H1 (cell line): ENCODE measurements around the gene SCN8A. TPM values are rescaled to one million over a fixed set of nuclear protein-coding genes. Genes with fewer than 3 reads are reported as not detected.

ENCODE experiments used
- CTCF ChIA-PET: fragments of 300-600 bp; sonication (Branson Sonifier 250); formaldehyde crosslinking; loops from one replicate; lab custom pipeline; 2021; ENCODE audit not compliant: partially characterized antibody; lab: Charles Lee
- POLR2A ChIA-PET: fragments of 300-600 bp; sonication (Branson Sonifier 250); formaldehyde crosslinking; loops from one replicate; lab custom pipeline; 2021; ENCODE audit warnings: inconsistent platforms; ENCODE audit not compliant: partially characterized antibody; lab: Charles Lee
- DNase-seq, 2 experiments: peaks; one replicate each; pipeline versions ENCODE4 v3.0.0 to v3.0.0-alpha.2; 2010 to 2022; ENCODE audit warnings: low spot score in 2 of 2, low read depth in 1 of 2, mixed read lengths in 1 of 2
- FAIRE-seq: peaks from 2 replicates; lab custom pipeline; 2011; peaks lifted over from hg19 to GRCh38; lab: Jason Lieb, UNC
- H2AFZ ChIP-seq: 2 replicates; pipeline ENCODE4 v1.8.1; 2012; ENCODE audit warnings: low read length, inconsistent platforms
- H2AK5ac ChIP-seq: 2 replicates; pipeline ENCODE4 v1.6.1; 2013; ENCODE audit warnings: low read depth, low read length
- H2BK120ac ChIP-seq: replicated peaks from 2 replicates; pipeline ENCODE3; 2013; ENCODE audit warnings: low read depth, low read length, inconsistent platforms
- H2BK12ac ChIP-seq: 2 replicates; pipeline ENCODE4 v1.6.1; 2013; ENCODE audit warnings: low read depth, low read length
- H2BK15ac ChIP-seq: 2 replicates; pipeline ENCODE4 v1.6.1; 2013; ENCODE audit warnings: low read length
- H2BK20ac ChIP-seq: 2 replicates; pipeline ENCODE4 v1.6.1; 2013; ENCODE audit warnings: low read length
- H2BK5ac ChIP-seq: 2 replicates; pipeline ENCODE4 v1.6.1; 2013; ENCODE audit warnings: low read depth, low read length
- H3K14ac ChIP-seq: 2 replicates; pipeline ENCODE4 v1.6.1; 2013; ENCODE audit warnings: inconsistent platforms; ENCODE audit not compliant: insufficient read length
- H3K18ac ChIP-seq: 2 replicates; pipeline ENCODE4 v1.6.1; 2013; ENCODE audit warnings: low read length; ENCODE audit errors: extremely low read depth
- H3K23ac ChIP-seq: 2 replicates; pipeline ENCODE4 v1.6.1; 2013; ENCODE audit warnings: inconsistent platforms; ENCODE audit not compliant: insufficient read length
- H3K23me2 ChIP-seq: 2 replicates; pipeline ENCODE4 v1.6.1; 2013; ENCODE audit warnings: low read depth, low read length
- H3K27ac ChIP-seq: 2 replicates; pipeline ENCODE4 v1.6.1; 2011; ENCODE audit warnings: low read depth, low read length, inconsistent platforms
- H3K27me3 ChIP-seq, 4 experiments: replicated peaks in 1 of 4; 1 replicate in 1 of 4; 2 replicates in 3 of 4; pipeline versions ENCODE4 v1.6.1 to v1.8.1; 2011 to 2013; ENCODE audit warnings: low read length in 3 of 4, mild to moderate bottlenecking in 3 of 4, inconsistent platforms in 2 of 4, mixed read lengths in 2 of 4, moderate library complexity in 1 of 4; ENCODE audit not compliant: control insufficient read depth in 3 of 4, insufficient read depth in 3 of 4; ENCODE audit errors: extremely low read depth in 1 of 4
- H3K36me3 ChIP-seq, 4 experiments: 2 replicates each; pipeline versions ENCODE4 v1.6.1 to v1.8.1; 2011 to 2013; ENCODE audit warnings: mild to moderate bottlenecking in 4 of 4, low read length in 3 of 4, moderate library complexity in 2 of 4, control low read depth in 1 of 4, inconsistent platforms in 1 of 4; ENCODE audit not compliant: insufficient read depth in 4 of 4, control insufficient read depth in 2 of 4
- H3K4ac ChIP-seq: replicated peaks from 2 replicates; pipeline ENCODE3; 2013; ENCODE audit warnings: low read length, low read depth, mixed read lengths, inconsistent platforms; ENCODE audit not compliant: insufficient read length
- H3K4me1 ChIP-seq, 4 experiments: replicated peaks in 1 of 4; 1 replicate in 1 of 4; 2 replicates in 3 of 4; pipeline versions ENCODE4 v1.6.1 to v1.8.1; 2011 to 2013; ENCODE audit warnings: low read length in 3 of 4, inconsistent platforms in 2 of 4, mixed read lengths in 1 of 4; ENCODE audit not compliant: insufficient read depth in 4 of 4, control insufficient read depth in 3 of 4
- H3K4me2 ChIP-seq, 2 experiments: 2 replicates each; pipeline versions ENCODE4 v1.6.1 to v1.8.1; 2011 to 2013; ENCODE audit warnings: low read depth in 2 of 2, low read length in 2 of 2, control low read depth in 1 of 2, inconsistent platforms in 1 of 2, mild to moderate bottlenecking in 1 of 2; ENCODE audit not compliant: insufficient read depth in 1 of 2
- H3K4me3 ChIP-seq, 4 experiments: fragments of 200-600, 300-600 bp in 1 of 4; sonication (generic), shearing (Covaris generic), sonication (Bioruptor Twin) in 1 of 4; 2 replicates each; pipeline versions ENCODE4 v1.5.1 to v1.8.1; 2011 to 2016; ENCODE audit warnings: low read length in 4 of 4, low read depth in 3 of 4, control low read depth in 2 of 4, inconsistent platforms in 2 of 4, mild to moderate bottlenecking in 2 of 4, mixed read lengths in 1 of 4, moderate library complexity in 1 of 4; ENCODE audit not compliant: insufficient read depth in 2 of 4; ENCODE audit errors: extremely low read depth in 1 of 4
- H3K56ac ChIP-seq: replicated peaks from 2 replicates; pipeline ENCODE3; 2013; ENCODE audit warnings: low read depth, mild to moderate bottlenecking, mixed read lengths, low read length, inconsistent platforms; ENCODE audit not compliant: insufficient read length
- H3K79me1 ChIP-seq: 2 replicates; pipeline ENCODE4 v1.6.1; 2013; ENCODE audit warnings: low read depth, low read length, control low read depth
- H3K79me2 ChIP-seq, 2 experiments: 2 replicates each; pipeline versions ENCODE4 v1.6.1 to v1.8.1; 2012 to 2013; ENCODE audit warnings: low read length in 2 of 2, mild to moderate bottlenecking in 2 of 2, inconsistent platforms in 1 of 2; ENCODE audit not compliant: insufficient read depth in 2 of 2, control insufficient read depth in 1 of 2
- H3K9ac ChIP-seq, 4 experiments: replicated peaks in 1 of 4; 1 replicate in 1 of 4; 2 replicates in 3 of 4; pipeline versions ENCODE4 v1.6.1 to v1.8.1; 2011 to 2013; ENCODE audit warnings: low read depth in 3 of 4, low read length in 3 of 4, control low read depth in 2 of 4, mild to moderate bottlenecking in 2 of 4, moderate library complexity in 2 of 4, inconsistent platforms in 1 of 4; ENCODE audit errors: extremely low read depth in 1 of 4
- H3K9me3 ChIP-seq, 2 experiments: 2 replicates each; pipeline versions ENCODE4 v1.6.1 to v1.8.1; 2012 to 2013; ENCODE audit warnings: mild to moderate bottlenecking in 2 of 2, moderate library complexity in 2 of 2, control low read depth in 1 of 2, inconsistent platforms in 1 of 2, low read depth in 1 of 2, low read length in 1 of 2, mixed read lengths in 1 of 2; ENCODE audit not compliant: insufficient read depth in 2 of 2
- H4K20me1 ChIP-seq, 2 experiments: replicated peaks in 1 of 2; 2 replicates each; pipeline versions ENCODE3 to v1.8.1; 2011 to 2013; ENCODE audit warnings: inconsistent platforms in 2 of 2, low read length in 2 of 2, mild to moderate bottlenecking in 1 of 2; ENCODE audit not compliant: insufficient read depth in 2 of 2, control insufficient read depth in 1 of 2
- H4K5ac ChIP-seq: 2 replicates; pipeline ENCODE4 v1.6.1; 2013; ENCODE audit warnings: low read length, low read depth, mixed read lengths, inconsistent platforms; ENCODE audit not compliant: insufficient read length
- H4K8ac ChIP-seq: 2 replicates; pipeline ENCODE4 v1.8.0; 2013; ENCODE audit warnings: mild to moderate bottlenecking, moderate library complexity, low read length, inconsistent platforms; ENCODE audit not compliant: insufficient read depth; ENCODE audit errors: extremely low read depth
- H4K91ac ChIP-seq: replicated peaks from 2 replicates; pipeline ENCODE3; 2013; ENCODE audit warnings: low read length, mixed read lengths, inconsistent platforms; ENCODE audit not compliant: insufficient read length
- RXRA ChIP-seq: IDR thresholded peaks from 2 replicates; pipeline ENCODE4 v1.6.1; 2011; ENCODE audit warnings: low read depth, mild to moderate bottlenecking, low read length, moderate library complexity; ENCODE audit not compliant: insufficient read depth
- WGBS, 2 experiments: shearing (Covaris generic) in 1 of 2; methylation state at CpG; one replicate each; pipeline versions ENCODE4 v1.1.6 to v1.1.7; 2013 to 2015; ENCODE audit warnings: low lambda C conversion rate in 2 of 2, mixed read lengths in 2 of 2, inconsistent platforms in 1 of 2, low coverage in 1 of 2, missing lambda C conversion rate in 1 of 2; ENCODE audit not compliant: insufficient replicate concordance in 2 of 2, insufficient coverage in 1 of 2, insufficient read length in 1 of 2; ENCODE audit errors: extremely low coverage in 1 of 2, missing lambda C conversion rate in 1 of 2; 5-methylcytosine and 5-hydroxymethylcytosine counted together
- polyA plus RNA-seq, 7 experiments: library from polyadenylated mRNA; depleted of rRNA in 3 of 7; stranded (reverse) in 5 of 7; unstranded in 2 of 7; fragments of >200 nt in 5 of 7; fragments of 200-250 nt in 2 of 7; gene quantifications; 1 replicate in 5 of 7; 2 replicates in 1 of 7; 4 replicates in 1 of 7; pipeline versions ENCODE4 v1.2.1 to v1.2.3, GENCODE V29; 2011 to 2013; ENCODE audit warnings: missing spikeins in 2 of 7, mixed read lengths in 2 of 7
- total RNA-seq: library from RNA; stranded (reverse); fragmentation: NEBNext Ultra II Directional; extraction: Animal tissue kit (Norgen Biotek cat#: 25700); gene quantifications from 2 replicates; pipeline ENCODE4 v1.2.1, GENCODE V29; 2021

Gene SCN8A
- total and polyA plus RNA-seq, 2 of the 8 experiments (the other 6 are each of a cell fraction or from before 2014, with no cell fraction given): 6.3 to 10.7 TPM

GRCh38 chr12:51687177-51687576 lies 96.1 kb downstream of the SCN8A start:
- Histone ChIP-seq H3K14ac (no peak overlapping the region), H3K4me2 (no peak overlapping the region), H2BK20ac (no peak overlapping the region), H3K9me3 (no peaks in the 10 kb centered on the region), H4K20me1 (peaks cover 0 to 3% of the 10 kb centered on the region in 2 experiments), H2BK5ac (no peak overlapping the region), H3K27me3 (peaks cover 0 to 1% (median 0%) of the 10 kb centered on the region in 4 experiments; a peak in 1 of 7 replicates), H3K23ac (no peak overlapping the region), H3K4ac (no peak overlapping the region), H3K56ac (no peak overlapping the region), H3K79me1 (no peaks in the 10 kb centered on the region), H3K79me2 (no peaks in the 10 kb centered on the region), H3K4me3 (no peak overlapping the region), H4K8ac (no peak overlapping the region), H2BK15ac (no peak overlapping the region), H2BK12ac (no peak overlapping the region), H2AK5ac (no peak overlapping the region), H3K23me2 (no peaks in the 10 kb centered on the region; the same call in 1 of the 2 replicates), H3K18ac (no peak overlapping the region), H3K4me1 (peaks cover 0 to 6% (median 0%) of the 10 kb centered on the region in 4 experiments; a peak in 3 of 7 replicates), H3K36me3 (peaks cover 0 to 2% (median 0%) of the 10 kb centered on the region in 4 experiments; a peak in 1 of 8 replicates), H4K91ac (no peak overlapping the region), H2BK120ac (no peak overlapping the region), H3K27ac (no peak overlapping the region), H4K5ac (no peak overlapping the region), H3K9ac (no peak overlapping the region; a peak in 1 of 7 replicates), H2AFZ (no peak overlapping the region)
- POLR2A ChIA-PET: no interaction called here
- TF ChIP-seq RXRA: no peak
- FAIRE-seq (no peak), DNase-seq (no peak)
- WGBS, 2 experiments: 89% methylated on average over 5 of the region's 5 CpGs; no CpG with 5 or more reads in 1 of the 2 experiments
- CTCF ChIA-PET: interaction anchor here (0.6 to 1.5 kb wide), 4 partner anchors 13 to 188 kb away, joined by 3 read pairs; no protein-coding TSS in a partner anchor
